Endometrial microvascular endothelial cells (primary cell): ENCODE data around the gene THRB. TPM values are rescaled to one million over a fixed set of nuclear protein-coding genes. Genes with fewer than 3 reads are reported as not detected.

ENCODE experiments used
- in situ Hi-C: cut with HindIII; loops from 2 replicates; pipeline ENCODE4 v1.10.0; 2017; ENCODE audit warnings: low sequenced_read_pairs, low pct_unique_long_range_greater_than_20kb; ENCODE audit errors: inconsistent ontology term
- total RNA-seq: library from RNA; depleted of rRNA; stranded (reverse); fragments of >200 nt; gene quantifications from one replicate; pipeline ENCODE4 v1.2.3, GENCODE V29; 2015; ENCODE audit errors: inconsistent ontology term

THRB gene
- total RNA-seq, 1 donor from 2014 or later, result 7.1 TPM

- in situ Hi-C loops, result no loop called here
Measured at GRCh38 chr3:24156466-24156865, 338.2 kb downstream of the THRB start.

DNA sequence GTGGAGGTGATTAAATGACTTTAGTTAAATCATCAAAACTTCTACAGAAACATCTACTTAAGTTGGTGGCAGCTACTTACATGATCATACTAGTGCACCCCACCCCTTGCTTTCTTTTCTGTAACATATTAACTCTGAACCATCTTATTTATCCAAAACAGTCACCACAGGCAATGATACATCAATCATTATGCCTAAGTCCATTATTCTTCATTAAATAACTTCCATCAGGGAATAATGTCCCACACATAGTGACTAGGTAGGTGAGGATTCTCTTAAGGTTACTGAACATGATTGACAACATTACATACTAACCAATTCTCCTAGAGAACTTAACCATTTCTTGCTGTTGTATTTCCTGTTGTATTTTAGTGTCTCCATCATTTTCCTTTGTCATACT is 339.4 kb downstream of the THRB start:
- in situ Hi-C loops, result no loop called here

- in situ Hi-C loops, result no loop called here
Measured at GRCh38 chr3:24154781-24155180, 339.9 kb downstream of the THRB start.

- in situ Hi-C loops, result no loop called here
Measured at GRCh38 chr3:24154013-24154695, 340.5 kb downstream of the THRB start.

DNA sequence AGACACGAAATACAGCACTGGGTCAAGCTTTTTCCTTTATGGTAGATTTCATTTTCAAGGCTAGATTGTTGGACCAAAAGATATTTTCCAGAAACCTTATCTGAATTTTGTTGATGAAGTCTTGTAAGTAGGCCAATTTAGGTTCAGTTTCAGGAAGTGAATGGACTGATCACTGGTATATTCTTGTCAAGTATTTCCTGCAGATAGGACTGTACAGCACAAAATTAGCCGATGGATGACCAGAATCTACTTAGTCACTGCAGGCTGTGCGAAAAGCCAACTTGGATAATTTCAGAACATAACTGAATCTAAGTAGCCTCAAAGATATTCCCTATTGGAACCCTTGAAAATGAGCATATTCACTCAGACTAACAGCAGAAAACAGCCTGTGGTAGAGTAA is 343.1 kb downstream of the THRB start:
- in situ Hi-C loops, result no loop called here

DNA sequence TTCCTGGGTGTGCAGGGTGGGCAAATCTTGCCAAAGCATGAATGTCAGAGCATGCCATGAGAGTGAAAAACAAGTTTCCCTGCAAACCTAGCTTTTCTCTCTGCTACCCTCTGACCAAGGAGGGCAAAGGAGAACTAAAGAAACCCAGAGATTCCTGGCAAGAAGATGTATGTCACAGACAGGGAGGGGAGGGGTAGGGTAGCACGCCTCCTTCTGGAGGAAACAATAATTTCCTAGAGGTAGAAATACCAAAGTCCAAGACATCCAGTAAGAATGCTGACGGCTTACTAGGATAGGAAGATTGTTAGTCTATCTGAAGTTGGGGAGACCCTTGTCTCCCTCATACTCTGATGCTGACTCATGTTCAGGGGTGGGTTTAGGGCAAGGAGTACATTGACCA is 345.6 kb downstream of the THRB start:
- in situ Hi-C loops, result no loop called here

- in situ Hi-C loops, result no loop called here
Measured at GRCh38 chr3:24145981-24146822, 348.4 kb downstream of the THRB start.

GRCh38 chr3:24145481-24145880 is 349.2 kb downstream of the THRB start:
- in situ Hi-C loops, result no loop called here

DNA sequence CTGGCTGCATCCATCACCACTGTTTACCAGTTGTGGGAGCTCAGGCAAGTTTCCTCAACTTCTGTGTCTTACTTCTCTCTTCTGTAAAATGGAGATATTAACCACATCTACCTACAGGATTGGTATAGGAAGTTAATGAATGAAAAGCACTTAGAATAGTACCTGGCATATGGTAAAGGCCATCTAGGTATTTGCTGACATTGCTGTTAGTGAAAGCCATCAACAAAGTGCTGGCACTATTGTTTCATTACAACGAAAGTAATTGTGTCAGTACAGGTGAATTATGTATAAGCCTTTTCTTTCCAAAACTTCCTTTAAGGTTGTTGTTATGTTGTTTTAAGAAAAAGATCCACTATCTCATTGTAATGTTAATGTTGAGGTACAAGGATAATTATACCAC is 352.5 kb downstream of the THRB start:
- in situ Hi-C loops, result no loop called here

- in situ Hi-C loops, result no loop called here
Measured at GRCh38 chr3:24141548-24141947, 353.1 kb downstream of the THRB start.

DNA sequence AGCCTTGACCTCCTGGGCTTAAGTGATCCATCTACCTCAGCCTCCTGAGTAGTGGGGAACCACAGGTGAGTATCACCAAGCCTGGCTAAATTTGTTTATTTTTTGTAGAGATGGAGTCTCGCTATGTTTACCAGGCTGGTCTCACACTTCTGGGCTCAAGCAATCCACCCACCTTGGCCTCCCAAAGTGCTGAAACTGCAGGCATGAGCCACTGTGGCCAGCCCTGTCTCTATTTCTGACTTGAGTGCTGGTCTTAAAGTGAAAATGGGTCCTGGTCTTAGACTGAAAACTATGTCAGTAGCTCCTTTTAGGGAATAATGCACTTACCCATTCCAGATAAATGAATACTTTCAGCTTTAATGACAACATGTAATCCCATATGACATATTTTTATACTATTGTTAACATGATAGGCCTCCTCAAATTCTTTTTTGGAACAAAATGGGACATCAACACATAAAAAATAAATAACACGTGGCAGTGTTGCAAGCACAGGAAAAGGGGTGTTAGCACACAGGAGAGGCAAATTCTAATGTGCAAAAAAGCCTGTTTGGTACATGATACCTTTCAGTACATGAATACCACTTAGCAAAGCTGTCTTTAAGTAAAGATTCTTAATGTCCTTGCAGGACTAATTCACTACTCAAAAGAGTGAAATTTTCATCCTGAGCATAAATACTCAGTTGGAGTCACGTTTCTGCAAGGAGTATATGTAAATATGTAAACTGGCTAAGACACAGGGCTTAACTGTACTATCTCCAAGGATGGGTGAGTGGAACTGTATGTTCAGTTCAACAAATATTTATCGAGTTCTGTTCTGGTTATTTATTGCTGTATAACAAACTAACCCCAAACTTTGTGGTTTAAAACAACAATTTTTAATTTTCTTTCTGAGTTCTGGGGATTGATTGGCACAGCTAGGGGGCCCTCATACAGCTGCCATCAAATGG is 354.9 kb downstream of the THRB start:
- in situ Hi-C loops, result no loop called here

- in situ Hi-C loops, result no loop called here
Measured at GRCh38 chr3:24138876-24139256, 355.8 kb downstream of the THRB start.

DNA sequence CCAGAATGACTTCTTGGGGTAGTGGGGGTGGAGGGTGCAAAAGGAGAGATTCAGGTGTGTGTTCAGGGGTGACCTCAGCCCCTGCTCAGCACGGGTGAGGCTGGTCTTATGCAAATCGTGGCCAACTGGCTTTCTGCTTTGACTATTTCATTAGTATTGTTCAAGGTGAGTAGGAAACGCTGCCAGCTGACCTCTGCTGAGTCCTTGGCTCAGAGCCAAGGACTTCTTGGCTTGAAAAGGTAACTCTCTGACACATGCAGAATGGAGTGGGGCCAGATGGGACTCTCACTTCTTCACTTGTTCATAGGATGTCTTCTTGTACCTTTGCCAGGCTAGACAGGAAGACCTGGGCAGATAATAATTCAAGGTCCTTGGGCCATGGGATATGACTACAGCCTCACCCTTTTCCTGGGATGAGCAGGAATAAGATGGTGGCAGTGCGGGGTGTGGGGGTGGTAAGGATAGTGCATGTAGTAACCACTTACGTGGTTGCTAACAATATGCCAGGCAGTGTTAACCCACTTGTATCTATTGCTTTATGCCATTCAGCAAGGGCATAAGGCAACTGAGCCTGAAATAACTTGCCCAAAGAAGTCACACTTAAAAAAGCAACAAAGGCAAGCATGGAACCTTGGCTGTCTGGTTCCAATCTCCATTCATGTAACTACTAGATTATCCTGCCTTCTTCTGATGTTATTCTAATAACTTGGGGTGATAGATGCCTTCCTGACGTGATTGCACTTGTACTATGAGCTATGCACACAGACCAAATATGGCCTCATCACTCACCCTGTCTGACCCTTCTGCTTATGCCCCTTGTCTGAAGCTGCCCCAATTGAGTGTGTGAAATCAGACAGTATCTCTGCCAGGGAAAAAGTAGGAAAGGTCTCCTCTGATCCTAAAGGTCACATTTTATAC is 356.4 kb downstream of the THRB start:
- in situ Hi-C loops, result no loop called here

DNA sequence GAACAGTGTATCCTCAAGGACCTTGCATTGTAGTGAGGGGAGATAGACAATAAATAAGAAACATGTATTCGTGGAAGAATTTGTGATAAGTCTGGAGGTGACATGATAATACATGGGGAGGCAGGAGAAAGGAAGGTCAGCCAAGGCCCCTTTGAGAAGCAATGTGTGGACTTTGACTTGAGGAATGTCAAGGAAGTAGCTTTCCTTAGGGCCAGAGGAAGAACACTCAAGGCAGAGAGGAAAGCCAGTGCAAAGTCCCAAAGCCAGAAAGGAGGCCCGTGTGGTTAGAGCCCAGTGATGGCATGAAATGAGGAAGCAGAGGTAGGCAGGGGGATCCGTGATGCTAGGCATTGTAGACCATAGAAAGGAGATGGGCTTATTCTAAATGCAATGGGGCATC is 357.3 kb downstream of the THRB start:
- in situ Hi-C loops, result no loop called here

DNA sequence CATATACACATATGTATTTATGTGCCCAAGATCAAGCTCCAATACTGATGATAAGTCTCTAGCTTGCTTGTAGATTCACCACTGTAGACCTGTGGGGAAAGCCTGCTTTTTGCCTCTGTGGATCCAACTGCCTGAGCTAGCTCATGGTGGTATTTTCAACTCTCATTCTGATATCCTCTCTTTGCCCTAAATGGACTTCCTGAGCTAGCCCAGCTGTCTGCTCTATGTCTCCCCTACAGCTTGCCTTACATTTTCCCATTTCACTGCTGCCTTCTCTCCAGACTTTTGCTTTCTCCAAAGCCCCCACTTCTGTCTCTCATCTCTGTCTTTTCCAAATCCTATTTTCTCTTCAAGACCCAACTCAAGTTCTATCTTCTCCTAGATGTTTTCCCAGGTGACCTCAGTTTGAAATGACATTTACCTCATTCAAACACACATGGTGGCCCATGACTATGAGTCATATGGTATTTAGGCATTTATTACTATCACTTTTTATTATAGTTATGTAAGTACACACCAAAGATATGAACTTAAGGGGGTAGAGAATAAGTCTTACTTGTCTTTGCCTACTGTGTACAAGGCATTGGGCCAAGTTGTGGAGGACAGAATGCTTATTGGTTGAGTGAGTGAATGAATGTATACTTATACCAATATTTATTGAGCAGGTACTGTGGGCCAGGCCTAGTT is 357.9 kb downstream of the THRB start:
- in situ Hi-C loops, result no loop called here

DNA sequence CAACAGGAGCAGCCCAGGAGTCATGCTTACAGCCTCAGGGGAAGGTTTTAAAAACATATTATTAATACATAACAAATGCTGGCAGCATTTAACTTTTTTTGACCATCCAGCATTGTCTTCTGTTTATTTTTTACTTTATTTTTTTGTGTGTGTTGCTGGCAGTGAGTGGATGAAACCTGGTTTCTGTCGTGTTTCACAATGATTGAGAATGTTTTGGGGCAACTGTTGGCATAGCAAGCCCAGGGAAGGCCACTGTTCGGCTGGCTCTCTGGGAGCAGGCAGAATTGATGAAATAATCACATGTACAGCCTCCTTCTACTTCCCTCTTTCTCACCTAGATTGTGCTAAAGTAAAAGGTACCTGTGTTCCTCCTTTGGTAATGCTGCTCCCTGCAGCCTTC is 359.4 kb downstream of the THRB start:
- in situ Hi-C loops, result no loop called here

GRCh38 chr3:24133942-24134341 is 360.7 kb downstream of the THRB start:
- in situ Hi-C loops, result no loop called here

DNA sequence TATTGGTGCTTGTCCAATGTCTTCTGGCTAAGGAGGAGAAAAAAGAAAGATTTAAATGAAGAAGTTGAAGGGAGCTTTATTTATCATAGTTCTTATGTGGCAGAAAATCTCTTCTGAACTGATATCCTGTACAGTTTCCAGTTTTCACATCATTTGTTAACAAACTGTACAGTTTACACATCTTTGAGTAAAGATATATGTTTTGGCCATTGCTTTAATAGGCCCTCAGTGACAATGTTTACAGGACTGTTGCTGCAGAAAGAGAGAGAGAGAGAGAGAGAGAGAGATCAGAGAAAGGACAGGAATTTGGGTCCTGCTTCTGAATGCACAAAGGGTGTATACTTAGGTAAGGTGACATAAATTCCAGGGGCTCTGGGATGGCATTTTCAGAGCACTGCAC is 361.2 kb downstream of the THRB start:
- in situ Hi-C loops, result no loop called here
